ENCODE measurements around the gene WDR81.

- TF ChIP-seq, protein P1, sequence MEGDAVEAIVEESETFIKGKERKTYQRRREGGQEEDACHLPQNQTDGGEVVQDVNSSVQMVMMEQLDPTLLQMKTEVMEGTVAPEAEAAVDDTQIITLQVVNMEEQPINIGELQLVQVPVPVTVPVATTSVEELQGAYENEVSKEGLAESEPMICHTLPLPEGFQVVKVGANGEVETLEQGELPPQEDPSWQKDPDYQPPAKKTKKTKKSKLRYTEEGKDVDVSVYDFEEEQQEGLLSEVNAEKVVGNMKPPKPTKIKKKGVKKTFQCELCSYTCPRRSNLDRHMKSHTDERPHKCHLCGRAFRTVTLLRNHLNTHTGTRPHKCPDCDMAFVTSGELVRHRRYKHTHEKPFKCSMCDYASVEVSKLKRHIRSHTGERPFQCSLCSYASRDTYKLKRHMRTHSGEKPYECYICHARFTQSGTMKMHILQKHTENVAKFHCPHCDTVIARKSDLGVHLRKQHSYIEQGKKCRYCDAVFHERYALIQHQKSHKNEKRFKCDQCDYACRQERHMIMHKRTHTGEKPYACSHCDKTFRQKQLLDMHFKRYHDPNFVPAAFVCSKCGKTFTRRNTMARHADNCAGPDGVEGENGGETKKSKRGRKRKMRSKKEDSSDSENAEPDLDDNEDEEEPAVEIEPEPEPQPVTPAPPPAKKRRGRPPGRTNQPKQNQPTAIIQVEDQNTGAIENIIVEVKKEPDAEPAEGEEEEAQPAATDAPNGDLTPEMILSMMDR (IDR thresholded peaks at IDR 0.05; ENCODE audit: low read depth, low read length) = no peak
- no peak for TF ChIP-seq EZH2phosphoT487 (IDR thresholded peaks at IDR 0.05; ENCODE audit: low read depth)
Measured at GRCh38 chr17:1782171-1782567, 57.7 kb downstream of the WDR81 start.

Measured in OCI-LY3 (cell line).